Right hindlimb (tissue), 1 donor: ENCODE results near the gene HPX.

Source experiments
- DNase-seq: peaks from one replicate; pipeline ENCODE4 v3.0.0-alpha.2; 2018

HPX gene

DNA sequence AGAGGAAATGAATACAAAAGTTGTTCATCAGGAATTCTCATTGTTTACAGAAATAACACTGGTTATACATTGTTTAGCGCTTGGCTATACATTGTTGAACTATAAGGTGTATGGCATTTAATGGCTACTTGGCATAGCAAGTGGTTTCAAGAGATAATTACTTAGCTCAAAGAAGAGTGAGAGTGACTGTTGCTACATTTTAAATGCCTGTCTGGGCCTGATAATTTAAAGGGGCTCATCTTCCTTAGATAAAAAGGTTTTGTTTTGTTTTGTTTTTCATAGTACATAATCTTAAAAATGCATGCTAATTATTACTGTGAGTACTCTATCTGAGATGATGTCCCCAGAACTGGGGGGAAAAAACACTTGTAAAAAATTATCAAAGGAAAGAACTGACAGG, 52.0 kb downstream of the HPX start:
- DNase-seq, result no peak

DNA sequence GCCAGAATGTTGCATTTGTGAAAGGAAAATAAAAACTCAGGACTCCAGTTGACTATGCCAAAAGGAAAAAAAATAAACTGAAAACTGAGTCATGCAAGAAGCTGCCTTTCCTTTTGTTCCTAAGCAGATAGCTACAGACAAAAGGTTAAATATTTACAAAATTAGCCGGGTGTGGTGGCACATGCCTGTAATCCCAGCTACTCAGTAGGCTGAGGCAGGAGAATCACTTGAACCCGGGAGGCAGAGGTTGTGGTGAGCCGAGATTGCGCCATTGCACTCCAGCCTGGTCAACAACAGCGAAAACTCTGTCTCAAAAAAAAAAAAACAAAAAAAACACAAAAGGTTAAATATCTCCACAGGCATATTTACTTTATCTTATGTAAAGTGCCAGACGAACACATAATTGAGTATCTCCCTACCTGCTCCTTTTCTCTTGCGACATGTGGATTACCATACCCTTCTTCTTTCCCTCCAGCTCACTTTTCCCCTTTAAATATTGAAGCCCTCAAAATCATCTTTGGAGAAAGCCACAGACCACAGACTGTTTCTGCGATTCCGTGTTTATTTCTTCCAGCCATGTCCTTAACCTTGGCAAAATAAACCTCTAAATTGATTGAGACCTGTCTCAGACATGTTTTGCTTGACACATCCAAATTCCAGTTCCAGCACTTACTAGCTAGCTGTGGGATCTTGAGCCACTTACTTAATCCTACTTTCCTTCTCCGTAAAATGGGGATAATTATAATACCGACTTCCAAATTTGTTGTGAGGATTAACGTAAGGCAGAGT, 52.8 kb downstream of the HPX start:
- no peak for DNase-seq

DNA sequence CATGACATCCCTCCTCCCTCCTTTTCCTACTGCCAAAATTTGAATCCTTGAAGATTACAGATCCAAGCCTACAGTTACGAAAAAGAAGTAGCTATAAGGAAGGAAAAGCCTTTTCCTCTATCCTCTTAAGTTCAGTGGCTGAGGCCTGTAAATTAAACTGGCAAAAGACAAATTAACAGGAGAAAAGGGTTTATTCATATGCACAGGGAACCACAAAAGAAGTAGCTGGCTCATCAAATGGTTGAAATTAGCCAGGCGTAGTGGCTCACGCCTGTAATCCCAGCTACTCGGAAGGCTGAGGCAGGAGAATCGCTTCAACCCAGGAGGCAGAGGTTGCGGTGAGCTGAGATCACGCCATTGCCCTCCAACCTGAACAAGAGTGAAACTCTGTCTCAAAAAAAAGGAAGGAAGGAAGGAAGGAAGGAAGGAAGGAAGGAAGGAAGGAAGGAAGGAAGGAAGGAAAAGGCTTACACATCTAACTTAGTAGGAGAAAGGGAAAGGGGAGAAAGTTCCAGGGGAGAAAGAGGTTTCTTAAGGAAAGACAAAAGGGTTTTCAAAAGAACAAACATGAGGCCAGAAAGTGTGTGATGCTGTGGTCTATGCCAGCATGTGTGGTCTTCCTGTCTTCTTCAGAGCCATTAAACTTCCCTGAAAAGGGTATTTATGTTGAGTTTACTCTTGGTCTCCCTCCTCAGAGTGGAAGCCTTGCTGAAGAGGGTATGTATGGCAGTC, 55.6 kb downstream of the HPX start:
- no peak for DNase-seq
